ENCODE measurements around the gene IRX4. TPM values are rescaled to one million over a fixed set of nuclear protein-coding genes. Genes with fewer than 3 reads are reported as not detected.

IRX4 gene
- total RNA-seq, 1 donor from 2014 or later: not detected

DNA sequence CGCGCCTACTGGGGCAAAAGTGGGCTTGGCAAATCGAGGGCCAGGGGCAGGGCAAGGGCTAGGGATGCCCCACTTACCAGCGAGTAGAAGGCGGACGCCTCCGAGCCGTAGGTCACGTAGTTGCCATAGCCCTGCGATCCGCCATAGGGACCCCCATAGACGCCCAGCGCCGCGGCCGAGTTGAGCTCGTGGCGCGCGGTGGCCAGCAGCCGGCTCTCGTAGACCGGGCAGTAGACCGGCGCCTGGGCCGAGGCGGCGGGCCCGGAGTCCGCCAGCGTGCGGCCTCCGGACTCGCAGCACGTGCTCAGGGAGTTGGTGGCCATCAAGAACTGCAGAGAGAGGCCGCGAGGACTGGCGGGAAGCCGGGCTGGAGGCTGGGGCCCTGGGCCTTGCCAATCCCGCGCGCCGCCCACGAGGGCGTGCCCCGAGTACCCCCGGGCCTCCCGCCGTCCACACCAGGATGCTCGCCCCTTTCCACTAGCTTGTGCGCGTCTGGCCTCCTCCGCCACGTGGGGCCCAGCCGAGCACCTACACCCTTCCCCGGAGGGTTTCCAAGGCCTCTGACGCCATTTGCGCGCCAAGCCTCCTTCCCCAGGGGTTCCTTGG is 891 bp downstream of the IRX4 start:
- H3K4me3 Mint-ChIP-seq: no peak overlapping the region
- no peak for TF ChIP-seq CTCF (IDR thresholded peaks at IDR 0.05; ENCODE audit: unreplicated experiment)
- no peaks in the 10 kb centered on the region for H3K36me3 Mint-ChIP-seq
- DNase-seq (ENCODE audit: low spot score in 2 of 2, unreplicated experiment in 2 of 2): no peak
- peaks cover 16% of the 10 kb centered on the region for H3K4me1 Mint-ChIP-seq
- no peaks in the 10 kb centered on the region for H3K9me3 Mint-ChIP-seq
- no peak overlapping the region for H3K27ac Mint-ChIP-seq
- peaks cover 92% of the 10 kb centered on the region for H3K27me3 Mint-ChIP-seq (ENCODE audit: low read depth)

DNA sequence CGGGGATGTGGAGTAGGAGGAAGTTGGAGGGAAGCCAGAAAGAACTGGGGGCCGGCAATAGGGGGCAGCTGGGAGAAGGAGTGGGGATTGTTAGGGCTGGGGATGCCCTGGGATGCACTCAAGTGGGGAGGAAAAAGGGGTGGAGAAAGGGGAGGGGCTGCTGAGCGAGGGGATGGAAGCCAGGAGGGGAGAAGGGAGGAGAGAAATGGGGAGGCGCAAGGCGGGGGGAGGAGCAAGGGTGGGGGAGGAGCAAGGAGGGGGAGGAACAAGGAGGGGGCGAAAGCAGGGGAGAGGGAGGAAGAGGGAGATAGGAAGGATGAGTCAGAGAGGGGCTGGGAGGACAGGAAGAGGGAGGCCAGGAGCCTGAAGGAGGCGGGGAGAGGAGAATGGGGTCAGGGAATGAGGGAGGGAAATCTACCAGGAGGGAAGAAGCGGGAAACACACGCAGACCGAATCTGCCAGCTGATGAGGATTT is 1.6 kb downstream of the IRX4 start:
- H3K36me3 Mint-ChIP-seq: no peaks in the 10 kb centered on the region
- H3K9me3 Mint-ChIP-seq: no peaks in the 10 kb centered on the region
- H3K4me3 Mint-ChIP-seq: no peak overlapping the region
- peaks cover 16% of the 10 kb centered on the region for H3K4me1 Mint-ChIP-seq
- no peak for TF ChIP-seq CTCF (IDR thresholded peaks at IDR 0.05; ENCODE audit: unreplicated experiment)
- no peak for DNase-seq (ENCODE audit: low spot score in 2 of 2, unreplicated experiment in 2 of 2)
- peaks cover 89% of the 10 kb centered on the region for H3K27me3 Mint-ChIP-seq (ENCODE audit: low read depth)
- no peak overlapping the region for H3K27ac Mint-ChIP-seq

GRCh38 chr5:1880377-1881025 is 2.2 kb downstream of the IRX4 start:
- DNase-seq (ENCODE audit: low spot score in 2 of 2, unreplicated experiment in 2 of 2): no peak
- no peaks in the 10 kb centered on the region for H3K36me3 Mint-ChIP-seq
- no peak for TF ChIP-seq CTCF (IDR thresholded peaks at IDR 0.05; ENCODE audit: unreplicated experiment)
- no peak overlapping the region for H3K4me3 Mint-ChIP-seq
- no peak overlapping the region for H3K27ac Mint-ChIP-seq
- no peaks in the 10 kb centered on the region for H3K9me3 Mint-ChIP-seq
- peaks cover 17% of the 10 kb centered on the region for H3K4me1 Mint-ChIP-seq
- peaks cover 88% of the 10 kb centered on the region for H3K27me3 Mint-ChIP-seq (ENCODE audit: low read depth)

GRCh38 chr5:1879292-1880263 is 3.1 kb downstream of the IRX4 start:
- H3K4me1 Mint-ChIP-seq: peaks cover 17% of the 10 kb centered on the region
- H3K4me3 Mint-ChIP-seq: no peak overlapping the region
- H3K36me3 Mint-ChIP-seq: no peaks in the 10 kb centered on the region
- peaks cover 88% of the 10 kb centered on the region for H3K27me3 Mint-ChIP-seq (ENCODE audit: low read depth)
- DNase-seq (ENCODE audit: low spot score in 2 of 2, unreplicated experiment in 2 of 2): no peak
- H3K27ac Mint-ChIP-seq: no peak overlapping the region
- no peaks in the 10 kb centered on the region for H3K9me3 Mint-ChIP-seq
- TF ChIP-seq CTCF (IDR thresholded peaks at IDR 0.05; ENCODE audit: unreplicated experiment): no peak

DNA sequence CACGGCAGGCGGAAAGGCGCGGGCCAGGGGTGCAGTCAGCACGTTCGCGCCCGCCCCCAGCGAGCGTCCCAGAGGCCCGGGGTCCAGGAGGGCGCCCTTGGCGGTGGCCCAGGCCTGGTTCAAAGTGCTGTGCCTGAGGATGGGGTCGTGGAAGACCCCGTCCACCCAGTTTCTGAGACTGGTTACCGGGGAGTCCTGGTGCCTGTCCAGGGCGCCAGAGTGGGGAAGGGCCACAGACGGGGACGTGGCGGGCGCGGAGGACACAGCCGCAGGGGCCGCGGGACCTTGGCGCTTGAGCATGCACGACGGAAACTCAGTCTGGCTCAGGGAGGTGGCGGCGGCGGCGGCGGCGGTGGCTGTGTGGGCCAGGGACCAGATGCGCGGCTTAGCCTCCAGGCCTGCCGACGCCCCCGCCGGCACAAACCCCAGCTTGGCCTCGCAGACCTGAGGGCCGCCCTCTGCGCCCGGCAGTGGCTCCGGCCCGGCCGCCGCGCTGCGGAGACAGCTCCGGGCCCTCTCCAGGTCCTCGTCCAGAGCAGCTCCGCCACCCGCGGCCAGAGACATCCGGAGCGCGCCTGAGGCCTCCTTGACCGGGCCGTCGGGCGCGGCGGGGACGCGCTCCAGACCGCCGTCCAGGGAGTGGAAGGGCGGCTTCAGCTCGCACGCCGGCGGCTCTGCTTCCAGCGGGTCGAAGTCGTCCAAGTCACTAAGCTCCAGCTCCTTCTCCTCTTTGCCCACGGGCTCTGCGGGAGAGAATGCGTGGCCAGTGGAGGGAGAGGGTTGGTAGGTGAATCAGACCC is 4.5 kb downstream of the IRX4 start:
- Mint-ChIP-seq H3K36me3 (no peaks in the 10 kb centered on the region), H3K27ac (no peak overlapping the region), H3K9me3 (no peaks in the 10 kb centered on the region), H3K27me3 (ENCODE audit: low read depth) (peaks cover 87% of the 10 kb centered on the region), H3K4me1 (peaks cover 10% of the 10 kb centered on the region), H3K4me3 (no peak overlapping the region)
- no peak for DNase-seq (ENCODE audit: low spot score in 2 of 2, unreplicated experiment in 2 of 2)
- no peak for TF ChIP-seq CTCF (IDR thresholded peaks at IDR 0.05; ENCODE audit: unreplicated experiment)

All from mesothelial cell of epicardium (in vitro differentiated cells).